HG03103 (cell line): ENCODE data around the gene DLX4.

ENCODE experiments used
- ATAC-seq: cut with Tn5 transposase; IDR thresholded peaks from one replicate; pipeline ENCODE4 v1.9.1; 2021; ENCODE audit warnings: low read depth; ENCODE audit not compliant: unreplicated experiment

Gene DLX4

DNA sequence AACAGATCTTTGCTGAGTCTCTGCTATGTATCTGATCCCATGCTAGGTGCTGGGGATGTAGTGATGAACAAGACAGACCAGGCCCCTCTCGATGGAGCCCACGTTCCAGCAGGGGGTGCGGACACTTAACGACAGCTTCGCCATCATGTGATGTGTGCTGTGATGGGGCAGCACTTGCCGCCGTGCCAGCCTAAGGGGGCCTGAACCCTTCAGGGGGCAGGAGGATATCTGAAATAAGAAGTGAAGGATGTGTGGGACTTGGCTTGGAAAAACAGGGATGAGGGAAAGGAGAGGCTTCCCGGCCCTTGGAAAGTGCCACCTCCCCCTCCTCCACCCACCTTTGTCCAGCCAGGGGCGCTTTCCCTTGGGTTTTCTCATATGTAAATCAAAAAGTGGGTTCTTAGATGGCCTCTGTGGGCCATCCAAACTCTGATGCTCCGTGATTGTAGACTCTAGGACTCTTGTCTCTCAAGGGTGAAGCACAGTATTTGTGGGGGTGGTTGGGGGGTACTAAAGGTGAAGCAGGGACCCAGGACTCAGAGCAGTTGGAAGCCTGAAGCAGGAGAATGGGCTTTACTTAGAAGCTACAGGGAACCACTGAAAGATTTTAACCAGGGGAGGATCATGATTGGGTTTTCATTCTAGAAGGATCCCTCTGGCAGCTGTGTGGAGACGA is 30.0 kb downstream of the DLX4 start:
- no peak for ATAC-seq

DNA sequence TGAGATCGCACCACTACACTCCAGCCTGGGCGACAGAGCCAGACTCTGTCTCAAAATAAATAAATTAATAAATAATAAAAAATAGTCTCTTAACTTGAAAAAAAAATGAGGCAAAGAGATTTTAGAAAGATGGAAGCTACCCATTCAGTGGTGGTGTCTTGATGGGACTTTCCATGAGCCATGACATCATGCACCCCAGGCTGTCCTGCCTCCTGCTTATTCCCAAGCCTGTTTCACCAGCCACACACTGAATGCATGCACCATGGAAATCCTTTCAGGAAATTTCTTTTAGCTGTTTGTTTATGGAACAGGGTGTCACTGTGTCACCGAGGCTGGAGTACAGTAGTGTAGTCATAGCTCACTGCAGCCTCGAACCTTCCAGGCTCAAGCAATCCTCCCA is 34.9 kb downstream of the DLX4 start:
- ATAC-seq = no peak

DNA sequence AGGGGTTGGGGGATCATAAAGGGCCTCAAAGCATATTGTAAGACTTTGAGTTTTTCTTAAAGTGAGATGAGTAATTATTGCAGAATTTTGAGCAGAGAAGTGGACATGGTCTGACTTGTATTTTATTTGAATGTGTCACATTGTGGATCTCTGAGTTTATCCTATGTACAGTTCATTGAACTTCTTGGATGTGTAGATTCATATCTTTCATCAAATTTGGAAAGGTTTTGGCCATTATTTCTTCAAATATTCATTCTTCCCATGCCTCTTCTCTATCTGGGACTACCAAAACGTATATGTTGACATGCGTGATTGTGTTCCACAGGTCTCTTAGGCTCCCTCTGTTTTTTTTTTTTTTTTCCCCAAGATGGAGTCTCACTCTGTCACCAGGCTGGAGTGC is 40.3 kb downstream of the DLX4 start:
- ATAC-seq = no peak

DNA sequence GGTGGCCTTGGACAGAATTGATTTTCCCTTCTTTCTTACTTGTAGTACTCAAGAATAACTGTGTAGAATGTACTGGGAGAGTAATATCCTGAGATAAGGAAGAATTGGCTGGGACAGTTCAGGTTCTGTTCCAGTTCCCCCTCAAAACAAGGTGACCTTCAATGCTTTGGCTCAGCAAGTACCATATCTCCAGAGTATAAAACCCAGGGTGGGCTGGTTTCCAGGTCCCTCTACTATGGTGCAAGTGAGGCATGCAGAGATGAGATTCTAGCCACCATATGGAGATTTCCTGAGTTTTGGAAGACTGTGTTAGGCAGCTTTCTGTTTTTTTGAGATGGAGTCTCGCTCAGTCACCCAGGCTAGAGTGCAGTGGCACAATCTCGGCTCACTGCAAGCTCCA is 44.1 kb downstream of the DLX4 start:
- no peak for ATAC-seq

DNA sequence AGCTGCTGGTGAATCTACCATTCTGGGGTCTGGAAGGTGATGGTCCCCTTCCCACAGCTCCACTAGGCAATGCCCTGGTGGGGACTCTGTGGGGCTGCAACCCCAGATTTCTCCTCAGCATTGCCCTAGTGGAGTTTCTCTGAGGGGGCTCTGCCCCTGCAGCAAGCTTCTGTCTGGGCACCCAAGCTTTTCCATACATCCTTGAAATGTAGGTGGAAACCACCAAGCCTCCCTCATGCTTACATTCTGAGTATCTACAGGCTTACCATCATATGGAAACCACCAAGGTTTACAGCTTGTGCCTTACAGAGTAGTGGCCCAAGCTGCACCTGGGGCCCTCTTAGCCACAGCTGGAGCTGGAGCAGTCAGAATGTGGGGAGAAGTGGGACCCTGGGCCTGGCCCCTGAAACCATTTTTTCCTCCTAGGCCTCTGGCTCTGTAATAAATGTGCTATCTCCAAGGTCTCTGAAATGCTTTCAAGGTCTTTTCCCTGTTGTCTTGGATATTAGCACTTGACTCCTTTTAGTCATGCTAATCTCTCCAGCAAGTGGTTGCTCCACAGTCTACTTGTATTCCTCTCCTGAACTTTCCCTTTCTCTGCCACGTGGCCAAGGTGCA is 45.6 kb downstream of the DLX4 start:
- ATAC-seq = no peak

DNA sequence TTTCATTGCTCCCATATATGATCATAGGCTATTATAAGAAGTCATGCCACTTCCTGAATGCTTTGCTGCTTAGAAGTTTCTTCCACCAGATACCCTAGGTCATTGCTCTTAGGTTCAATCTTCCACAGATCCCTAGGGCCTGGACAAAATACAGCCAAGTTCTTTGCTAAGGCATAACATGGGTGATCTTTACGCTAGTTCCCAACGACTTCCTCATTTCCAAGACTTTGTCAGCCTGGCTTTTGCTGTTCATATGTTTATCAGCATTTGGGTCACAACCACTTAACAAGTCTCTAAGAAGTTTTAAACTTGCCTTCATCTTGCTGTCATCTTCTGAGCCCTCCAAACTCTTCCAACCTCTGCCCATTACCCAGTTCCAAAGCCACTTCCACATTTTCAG is 46.2 kb downstream of the DLX4 start:
- ATAC-seq = no peak

DNA sequence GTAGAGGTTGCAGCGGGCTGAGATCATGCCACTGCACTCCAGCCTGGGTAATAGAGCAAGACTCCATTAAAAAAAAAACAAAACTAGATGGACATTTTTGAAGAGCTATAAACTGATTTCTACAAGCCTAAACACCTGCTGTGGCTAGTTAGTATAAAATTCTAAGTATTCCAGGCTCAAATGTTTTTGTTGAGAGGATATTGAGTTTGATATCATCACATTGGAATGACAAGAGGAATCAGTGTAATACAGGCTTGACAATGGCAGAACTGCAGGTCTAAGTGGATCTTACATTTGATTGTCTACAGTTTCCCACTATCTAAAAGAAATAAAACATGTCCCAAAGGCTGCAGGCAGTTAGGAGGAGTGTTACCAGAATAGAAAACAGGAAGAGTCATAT is 49.9 kb downstream of the DLX4 start:
- ATAC-seq = no peak

DNA sequence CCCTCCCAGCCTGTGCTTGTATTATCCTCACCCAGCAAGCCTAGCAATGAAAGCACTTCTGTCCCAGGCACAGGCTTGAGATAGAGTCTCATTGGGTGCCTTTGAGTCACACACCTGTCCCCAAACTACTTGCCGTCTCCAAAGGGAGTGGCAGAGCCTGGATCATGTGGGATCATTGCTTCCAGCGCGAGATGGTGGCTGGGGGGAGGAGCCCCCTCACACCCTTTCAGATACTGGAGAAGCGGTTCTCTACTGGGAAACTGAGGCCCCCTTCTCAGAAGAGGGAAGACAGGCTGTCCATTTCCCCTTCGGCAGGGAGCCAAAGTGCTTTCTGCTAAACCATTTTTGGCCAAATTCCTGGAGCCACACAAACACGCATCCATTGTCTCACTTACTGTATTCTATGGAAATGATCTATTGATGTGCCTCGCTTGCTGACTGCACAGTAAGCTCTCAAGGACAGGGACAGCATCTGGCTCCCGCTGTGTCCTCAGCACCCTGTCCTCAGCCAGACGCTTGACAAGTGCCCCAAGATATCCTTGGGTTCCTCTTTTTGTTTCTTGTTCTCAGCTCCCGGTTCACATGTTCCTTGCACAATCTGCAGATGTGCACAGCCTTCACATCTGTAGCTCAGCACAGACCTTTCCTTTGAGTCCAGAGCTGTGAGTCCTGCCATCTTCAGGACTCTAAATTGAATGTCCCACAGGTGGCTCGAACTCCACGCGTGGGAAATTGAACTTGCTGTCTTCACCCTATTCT is 52.0 kb downstream of the DLX4 start:
- no peak for ATAC-seq

DNA sequence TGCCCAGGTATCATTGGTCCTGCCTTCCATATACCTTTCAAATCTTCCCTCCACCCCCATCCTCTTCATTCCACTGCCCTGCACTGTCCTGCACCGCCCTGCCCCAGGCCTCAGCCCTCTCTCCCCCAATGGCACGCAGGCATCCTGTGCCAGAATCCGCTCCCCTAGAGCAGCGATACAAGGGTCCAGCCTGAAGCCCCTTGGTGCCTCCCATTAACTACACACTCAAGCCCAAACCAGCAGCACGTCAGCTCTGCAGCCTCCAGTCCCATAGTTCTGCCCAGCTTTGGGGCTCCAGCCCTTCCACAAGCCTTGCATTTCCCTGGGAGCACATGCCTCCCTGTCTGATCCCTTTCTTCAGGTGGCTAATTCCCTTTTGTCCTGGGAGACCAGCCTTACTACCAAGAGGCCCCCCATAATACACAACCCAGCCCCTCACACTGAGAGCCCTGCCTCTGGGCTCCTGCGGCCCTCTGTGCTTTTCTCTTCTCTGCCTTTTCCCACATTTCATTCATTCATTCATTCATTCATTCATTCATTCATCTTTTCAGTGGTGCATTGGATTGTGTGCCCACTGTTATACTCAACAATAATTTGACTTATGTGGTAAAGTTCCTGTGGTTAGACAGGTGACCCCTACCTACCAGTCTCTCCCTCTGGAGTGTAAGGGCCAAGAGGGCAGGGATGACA is 52.8 kb downstream of the DLX4 start:
- no peak for ATAC-seq

DNA sequence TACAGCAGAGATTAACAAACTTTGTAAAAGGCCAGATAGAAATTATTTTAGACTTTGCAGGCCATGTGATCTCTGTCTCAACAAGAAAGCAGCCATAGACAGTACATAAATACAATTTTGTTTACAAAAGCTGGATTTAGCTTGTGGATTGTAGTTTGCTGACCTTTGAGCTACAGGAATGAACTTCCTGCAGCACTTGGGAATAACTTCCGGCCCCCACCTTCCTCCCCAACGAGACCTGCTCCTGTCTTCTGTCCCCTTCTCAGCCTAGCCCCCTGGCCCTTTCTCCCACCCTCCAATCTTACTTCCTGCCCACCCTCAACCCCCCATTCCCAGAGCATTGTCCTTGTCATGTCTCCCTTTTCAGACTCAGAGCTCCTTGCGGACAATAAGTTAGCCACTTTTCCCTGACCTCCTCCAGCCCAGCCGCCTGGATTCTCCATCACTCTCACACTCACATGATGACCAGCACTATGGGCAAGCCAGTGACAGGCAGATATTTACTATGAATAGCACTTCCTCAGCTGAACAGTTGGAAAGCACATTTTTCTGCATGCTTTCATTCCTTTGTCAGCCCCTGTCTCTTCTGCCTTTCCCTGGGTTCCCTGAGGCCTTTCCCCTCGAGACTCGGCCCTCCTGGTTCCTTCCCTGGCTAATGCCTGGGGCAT is 53.6 kb downstream of the DLX4 start:
- no peak for ATAC-seq

DNA sequence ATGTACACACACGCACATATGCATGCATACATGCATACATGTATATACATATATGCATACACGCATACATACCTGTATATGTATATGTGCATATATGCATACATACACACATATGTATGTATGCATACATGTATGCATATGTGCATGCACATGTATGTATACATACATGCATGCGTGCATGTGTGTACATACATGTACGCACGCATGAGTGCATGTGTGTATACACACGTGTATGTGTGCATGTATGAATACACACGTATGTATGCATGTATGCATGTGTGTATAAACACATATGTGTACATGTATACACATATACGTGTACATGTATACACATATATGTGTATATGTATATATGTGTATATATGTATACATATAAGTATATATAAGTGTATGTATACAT is 54.5 kb downstream of the DLX4 start:
- no peak for ATAC-seq
